Hepatocyte (in vitro differentiated cells): ENCODE results near the gene SOX13. TPM values are rescaled to one million over a fixed set of nuclear protein-coding genes. Genes with fewer than 3 reads are reported as not detected.

Experiments
- DNase-seq: peaks from one replicate; pipeline ENCODE4 v3.0.0-alpha.2; 2016; ENCODE audit warnings: low spot score
- H2AFZ ChIP-seq: fragments of 200-600 bp; sonication (generic); 2 replicates; pipeline ENCODE4 v1.6.0; 2016; ENCODE audit warnings: antibody characterized with exemption, mild to moderate bottlenecking
- H3K27ac ChIP-seq: fragments of 200-600 bp; sonication (generic); 2 replicates; pipeline ENCODE4 v1.5.1; 2016; ENCODE audit warnings: mild to moderate bottlenecking
- H3K27me3 ChIP-seq: fragments of 200-600 bp; sonication (generic); 2 replicates; pipeline ENCODE4 v1.6.1; 2016
- H3K36me3 ChIP-seq: fragments of 200-600 bp; sonication (generic); replicated peaks from 2 replicates; pipeline ENCODE4 v1.5.1; 2016; ENCODE audit warnings: low read depth; ENCODE audit not compliant: insufficient read depth
- H3K4me1 ChIP-seq: fragments of 200-600 bp; sonication (generic); 2 replicates; pipeline ENCODE4 v1.5.1; 2016; ENCODE audit warnings: mild to moderate bottlenecking, moderate library complexity; ENCODE audit not compliant: insufficient read depth
- H3K4me2 ChIP-seq: fragments of 200-600 bp; sonication (generic); 2 replicates; pipeline ENCODE4 v1.6.0; 2016
- H3K4me3 ChIP-seq: fragments of 200-600 bp; sonication (generic); 2 replicates; pipeline ENCODE4 v1.5.1; 2016; ENCODE audit warnings: mild to moderate bottlenecking
- H3K79me2 ChIP-seq: fragments of 200-600 bp; sonication (generic); 2 replicates; pipeline ENCODE4 v1.6.0; 2017; ENCODE audit warnings: mild to moderate bottlenecking
- H3K9me2 ChIP-seq: fragments of 200-600 bp; sonication (generic); replicated peaks from 2 replicates; pipeline ENCODE4 v1.6.0; 2017; ENCODE audit warnings: mild to moderate bottlenecking; ENCODE audit not compliant: insufficient read depth
- H3K9me3 ChIP-seq: fragments of 200-600 bp; sonication (generic); 2 replicates; pipeline ENCODE4 v1.5.1; 2016; ENCODE audit warnings: low read depth, mild to moderate bottlenecking
- H4K20me1 ChIP-seq: fragments of 200-600 bp; sonication (generic); 2 replicates; pipeline ENCODE4 v1.6.0; 2016; ENCODE audit warnings: mild to moderate bottlenecking; ENCODE audit not compliant: insufficient read depth, poor library complexity, severe bottlenecking
- CTCF ChIP-seq: fragments of 200-600 bp; sonication (generic); IDR thresholded peaks from 2 replicates; pipeline ENCODE4 v1.5.1; 2016; ENCODE audit warnings: antibody characterized with exemption, mild to moderate bottlenecking; ENCODE audit not compliant: poor library complexity
- EZH2 ChIP-seq: fragments of 200-600 bp; sonication (generic); IDR thresholded peaks from 2 replicates; pipeline ENCODE4 v1.6.1; 2016; ENCODE audit warnings: antibody characterized with exemption, mild to moderate bottlenecking, borderline replicate concordance
- EZH2phosphoT487 ChIP-seq: fragments of 200-600 bp; sonication (generic); IDR thresholded peaks from one replicate; pipeline ENCODE4 v1.6.1; 2018; ENCODE audit warnings: antibody characterized with exemption, mild to moderate bottlenecking, low read depth, moderate library complexity; ENCODE audit not compliant: unreplicated experiment, severe bottlenecking
- WGBS: methylation state at CpG from one replicate; pipeline ENCODE4 v1.1.6; 2016; ENCODE audit warnings: low lambda C conversion rate; ENCODE audit errors: missing lambda C conversion rate; 5-methylcytosine and 5-hydroxymethylcytosine counted together
- polyA plus RNA-seq: library from polyadenylated mRNA; unstranded; fragments of >200 nt; fragmentation: Nextera tagmentation; extraction: Ambion mirVana; gene quantifications from 2 replicates; pipeline ENCODE4 v1.2.1, GENCODE V29; 2016
- total RNA-seq: library from RNA; depleted of rRNA; stranded (reverse); fragments of >200 nt; gene quantifications from 2 replicates; pipeline ENCODE4 v1.2.3, GENCODE V29; 2014

The SOX13 gene
- total and polyA plus RNA-seq, 2 experiments from 2014 or later = 11.9 to 22.3 TPM

- Histone ChIP-seq H3K27ac (no peak overlapping the region), H3K36me3 (no peaks in the 10 kb centered on the region), H3K4me3 (no peak overlapping the region), H2AFZ (no peak overlapping the region), H4K20me1 (no peaks in the 10 kb centered on the region), H3K9me3 (no peaks in the 10 kb centered on the region), H3K4me1 (no peaks in the 10 kb centered on the region), H3K4me2 (no peak overlapping the region), H3K27me3 (no peaks in the 10 kb centered on the region), H3K9me2 (no peaks in the 10 kb centered on the region), H3K79me2 (no peaks in the 10 kb centered on the region)
- WGBS = 94% methylated on average over 2 of the region's 2 CpGs
- no peak for TF ChIP-seq EZH2phosphoT487
- TF ChIP-seq EZH2 = no peak
- no peak for TF ChIP-seq CTCF
- no peak for DNase-seq
These were observed 66.2 kb downstream of the SOX13 start for GRCh38 chr1:204139088-204139487.

GRCh38 chr1:204139952-204140351, 67.0 kb downstream of the SOX13 start:
- Histone ChIP-seq H3K4me1 (no peaks in the 10 kb centered on the region), H3K9me2 (no peaks in the 10 kb centered on the region), H3K79me2 (no peaks in the 10 kb centered on the region), H3K4me3 (no peak overlapping the region), H3K36me3 (no peaks in the 10 kb centered on the region), H3K27me3 (no peaks in the 10 kb centered on the region), H3K4me2 (no peak overlapping the region), H2AFZ (no peak overlapping the region), H3K9me3 (no peaks in the 10 kb centered on the region), H3K27ac (no peak overlapping the region), H4K20me1 (no peaks in the 10 kb centered on the region)
- TF ChIP-seq EZH2phosphoT487 (no peak), EZH2 (no peak), CTCF (no peak)
- no peak for DNase-seq
- 98% methylated on average over 6 of the region's 6 CpGs for whole genome bisulfite sequencing

GRCh38 chr1:204141131-204141530, 68.2 kb downstream of the SOX13 start:
- no peaks in the 10 kb centered on the region for H3K9me2 ChIP-seq
- no peaks in the 10 kb centered on the region for H4K20me1 ChIP-seq
- no peak overlapping the region for H3K4me3 ChIP-seq
- H2AFZ ChIP-seq = no peak overlapping the region
- no peaks in the 10 kb centered on the region for H3K4me1 ChIP-seq
- TF ChIP-seq CTCF (no peak), EZH2phosphoT487 (no peak), EZH2 (no peak)
- no peaks in the 10 kb centered on the region for H3K9me3 ChIP-seq
- H3K79me2 ChIP-seq = no peaks in the 10 kb centered on the region
- H3K27ac ChIP-seq = no peak overlapping the region
- WGBS = 92% methylated on average over 3 of the region's 3 CpGs
- H3K36me3 ChIP-seq = no peaks in the 10 kb centered on the region
- no peak overlapping the region for H3K4me2 ChIP-seq
- H3K27me3 ChIP-seq = no peaks in the 10 kb centered on the region
- DNase-seq = no peak
